ENCODE measurements around the gene MYBPC3.

MYBPC3 gene

DNA sequence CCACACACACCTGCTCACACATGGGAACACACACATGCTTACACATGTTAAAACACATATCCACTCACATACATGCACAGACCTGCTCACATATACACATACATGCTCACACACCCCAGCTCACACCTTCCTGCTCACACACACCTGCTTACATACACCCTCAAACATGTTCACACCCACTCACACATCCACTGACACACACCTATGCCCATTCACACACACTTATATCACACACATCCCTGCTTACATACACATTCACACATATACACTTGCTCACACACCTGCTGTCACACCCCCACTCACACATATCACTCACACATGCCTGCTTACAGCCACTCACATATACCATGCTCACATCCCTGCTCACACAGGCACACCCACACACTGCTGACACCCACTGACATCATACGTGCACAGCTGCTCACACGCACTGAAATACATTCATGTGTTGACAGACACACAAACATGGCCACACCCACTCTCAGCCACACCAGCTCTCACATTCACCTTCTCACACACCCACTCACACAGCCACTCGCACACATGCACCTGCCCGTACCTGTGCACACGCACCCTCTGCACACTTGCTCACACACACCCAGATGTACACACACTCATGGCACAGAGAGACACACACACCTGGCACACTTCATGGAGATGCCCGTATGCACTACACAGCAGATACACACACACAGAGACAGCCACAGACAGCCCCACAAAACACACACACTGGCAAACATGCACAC, 5.7 kb upstream of the MYBPC3 start:
- no peak for DNase-seq (ENCODE audit: low spot score)

DNA sequence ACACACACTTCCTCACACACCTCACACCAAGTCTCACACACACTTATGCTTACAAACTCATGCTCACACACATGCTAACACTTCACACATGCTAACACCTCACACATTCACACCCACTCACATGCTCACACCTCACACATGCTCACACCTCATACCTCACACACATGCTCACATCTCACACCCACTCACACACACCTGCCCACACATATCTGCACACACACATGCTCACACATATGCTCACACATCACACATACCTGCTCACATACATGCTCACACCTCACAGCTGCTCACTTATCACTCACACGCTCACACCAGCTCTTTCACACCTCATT, 4.5 kb upstream of the MYBPC3 start:
- no peak for DNase-seq (ENCODE audit: low spot score)

- no peak for DNase-seq (ENCODE audit: low spot score)
Observed at GRCh38 chr11:47356129-47356997, 3.9 kb upstream of the MYBPC3 start.

GRCh38 chr11:47355283-47356128, 3.0 kb upstream of the MYBPC3 start:
- peak; percentile 92 for DNase-seq (ENCODE audit: low spot score)

DNA sequence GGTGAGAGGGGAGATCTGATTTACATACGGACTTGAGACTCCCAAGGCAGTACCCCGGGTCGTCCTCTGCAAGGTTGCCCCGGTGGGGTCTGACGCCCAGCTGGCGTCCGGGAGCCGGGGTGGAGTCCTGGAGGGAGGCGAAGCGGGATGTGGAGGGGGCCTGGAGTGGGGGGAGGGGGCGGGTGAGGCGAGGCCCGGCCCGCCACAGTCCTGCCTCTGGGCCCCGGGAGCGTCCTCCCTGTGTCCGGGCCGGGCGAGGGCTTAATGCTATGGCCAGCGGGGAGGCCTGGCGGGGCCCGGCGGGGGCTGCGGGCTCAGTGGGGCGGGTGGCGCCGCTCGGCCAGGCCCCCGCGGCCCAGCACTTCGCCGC, 2.4 kb upstream of the MYBPC3 start:
- no peak for DNase-seq (ENCODE audit: low spot score)

DNA sequence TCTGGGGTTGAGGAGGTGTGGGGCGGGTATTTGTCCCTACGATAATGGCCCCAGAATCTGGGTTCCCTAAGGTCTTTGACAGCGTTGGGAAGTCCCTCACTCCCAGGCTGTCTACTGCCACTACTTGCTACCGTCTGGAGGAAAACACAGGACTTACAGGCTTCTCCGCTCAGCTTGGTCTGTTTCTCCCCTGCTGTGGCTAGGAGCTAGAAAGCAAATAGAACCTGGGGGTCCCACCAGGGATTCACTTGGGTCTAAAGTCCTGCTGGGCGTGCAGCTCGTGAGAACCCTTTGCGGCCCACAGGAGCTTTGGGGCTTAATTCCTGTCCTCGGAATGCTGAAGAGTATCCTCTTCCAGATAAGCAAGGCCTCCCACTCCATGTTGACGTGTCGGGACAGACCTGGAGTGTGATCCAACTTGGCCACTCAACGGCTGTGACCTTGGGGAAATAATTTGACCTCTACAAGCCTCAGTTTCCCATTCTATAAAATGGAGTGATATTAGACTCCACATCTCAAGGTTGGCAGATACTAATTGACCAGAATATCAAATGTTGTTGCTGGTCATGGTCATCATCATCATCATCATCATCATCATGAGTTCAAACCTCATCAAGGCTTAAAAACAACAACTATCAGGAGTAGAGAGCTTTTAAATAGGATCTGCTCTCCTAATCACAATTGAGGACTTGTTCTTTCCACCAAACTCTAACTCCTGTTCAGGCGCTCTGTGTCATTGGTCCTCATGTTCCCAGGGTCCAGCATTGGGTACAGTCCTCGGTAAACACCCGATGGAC, 1.7 kb upstream of the MYBPC3 start:
- no peak for DNase-seq (ENCODE audit: low spot score)

DNA sequence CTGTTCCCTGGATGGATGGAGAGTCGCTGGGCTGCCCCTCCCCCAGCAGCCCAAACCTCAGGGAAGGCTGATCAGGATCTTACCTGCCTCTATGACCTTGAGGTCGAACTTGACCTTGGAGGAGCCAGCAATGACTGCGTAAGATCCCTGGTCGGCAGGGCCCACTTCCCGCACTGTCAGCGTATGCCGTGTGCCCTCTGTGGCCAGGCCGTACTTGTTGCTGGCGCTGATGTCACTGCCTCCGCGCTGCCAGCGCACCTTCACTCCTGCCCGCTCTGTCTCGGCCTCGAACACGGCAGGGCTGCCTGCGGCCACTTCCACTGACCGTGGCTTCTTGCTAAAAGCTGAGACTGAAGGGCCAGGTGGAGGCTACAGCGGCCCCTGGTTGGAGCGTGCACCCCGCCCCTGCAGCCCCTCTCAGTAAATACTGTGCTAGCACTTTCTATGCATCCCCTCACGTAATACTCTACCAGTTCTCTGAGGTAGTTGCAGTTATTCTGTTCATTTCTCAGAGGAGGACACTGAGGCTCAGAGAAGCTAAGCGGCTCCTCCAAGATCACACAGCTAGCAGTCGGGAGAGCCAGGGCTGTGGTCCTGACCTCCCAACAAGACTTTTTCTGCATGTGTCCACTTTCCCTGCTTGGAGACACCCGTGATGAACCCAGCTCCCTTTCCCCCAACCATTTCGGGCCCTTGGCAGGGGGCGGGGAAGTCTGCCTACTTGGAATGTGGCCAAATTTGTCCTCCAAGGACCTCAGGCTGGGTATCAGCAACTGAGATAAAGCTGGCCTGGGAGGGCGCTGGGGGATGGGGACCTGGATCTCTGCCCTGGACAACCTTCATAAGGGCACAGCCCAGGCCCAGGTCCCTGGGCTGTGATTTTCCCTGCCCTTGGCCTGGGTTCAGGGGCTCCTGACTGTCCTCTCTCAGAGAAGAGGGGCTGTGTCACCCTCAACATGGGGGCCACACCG, 1.1 kb downstream of the MYBPC3 start:
- no peak for DNase-seq (ENCODE audit: low spot score)

DNA sequence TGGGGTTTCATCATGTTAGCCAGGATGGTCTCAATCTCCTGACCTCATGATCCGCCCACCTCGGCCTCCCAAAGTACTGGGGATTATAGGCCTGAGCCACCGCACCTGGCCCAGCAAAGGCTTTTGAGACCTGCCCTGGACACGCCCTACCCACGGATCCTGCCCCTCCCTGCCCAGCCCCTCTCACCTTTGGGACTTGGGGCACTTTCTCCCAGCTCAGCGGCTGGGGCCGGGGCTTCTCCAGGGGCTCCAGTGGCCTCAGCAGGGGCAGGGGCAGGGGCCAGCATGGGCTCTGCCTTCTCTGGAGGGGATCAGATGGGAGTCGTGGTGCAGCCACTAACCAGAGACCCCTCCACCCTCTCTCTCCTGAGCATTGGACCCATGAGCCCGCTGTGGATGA, 2.2 kb downstream of the MYBPC3 start:
- no peak for DNase-seq (ENCODE audit: low spot score)

GRCh38 chr11:47349521-47350095, 2.9 kb downstream of the MYBPC3 start:
- no peak for DNase-seq (ENCODE audit: low spot score)

- DNase-seq (ENCODE audit: low spot score), result peak; percentile 61
Observed at GRCh38 chr11:47348859-47349258, 3.6 kb downstream of the MYBPC3 start.

DNA sequence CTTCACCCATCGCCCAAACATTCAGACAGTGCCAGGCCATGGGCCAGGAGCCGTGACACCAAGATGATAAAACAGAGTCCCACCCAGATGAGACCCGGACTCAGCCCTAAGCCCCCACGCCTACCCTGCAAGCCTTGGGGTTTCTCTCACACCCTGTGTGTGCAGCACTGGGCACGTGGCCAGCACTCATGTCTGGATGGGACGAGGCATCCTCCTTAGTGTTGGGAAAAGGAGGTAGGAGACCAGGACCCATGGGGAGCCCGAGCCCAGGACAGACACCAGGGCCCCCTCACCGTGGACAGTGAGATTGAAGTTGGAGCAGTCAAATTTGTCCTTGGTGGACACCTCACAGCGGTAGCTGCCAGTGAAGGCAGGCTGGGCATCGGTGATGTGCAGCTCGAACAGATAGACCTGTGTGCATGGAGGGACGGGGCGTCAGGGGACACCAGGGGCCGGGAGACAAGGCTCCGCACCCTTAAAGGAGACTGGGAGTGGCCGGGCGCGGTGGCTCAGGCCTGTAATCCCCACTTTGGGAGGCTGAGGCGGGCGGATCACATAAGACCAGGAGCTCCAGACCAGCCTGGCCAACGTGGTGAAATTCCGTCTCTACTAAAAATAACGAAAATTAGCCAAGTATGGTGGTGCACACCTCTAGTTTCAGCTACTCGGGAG, 4.2 kb downstream of the MYBPC3 start:
- no peak for DNase-seq (ENCODE audit: low spot score)

- no peak for DNase-seq (ENCODE audit: low spot score)
Observed at GRCh38 chr11:47347137-47347536, 5.4 kb downstream of the MYBPC3 start.

DNA sequence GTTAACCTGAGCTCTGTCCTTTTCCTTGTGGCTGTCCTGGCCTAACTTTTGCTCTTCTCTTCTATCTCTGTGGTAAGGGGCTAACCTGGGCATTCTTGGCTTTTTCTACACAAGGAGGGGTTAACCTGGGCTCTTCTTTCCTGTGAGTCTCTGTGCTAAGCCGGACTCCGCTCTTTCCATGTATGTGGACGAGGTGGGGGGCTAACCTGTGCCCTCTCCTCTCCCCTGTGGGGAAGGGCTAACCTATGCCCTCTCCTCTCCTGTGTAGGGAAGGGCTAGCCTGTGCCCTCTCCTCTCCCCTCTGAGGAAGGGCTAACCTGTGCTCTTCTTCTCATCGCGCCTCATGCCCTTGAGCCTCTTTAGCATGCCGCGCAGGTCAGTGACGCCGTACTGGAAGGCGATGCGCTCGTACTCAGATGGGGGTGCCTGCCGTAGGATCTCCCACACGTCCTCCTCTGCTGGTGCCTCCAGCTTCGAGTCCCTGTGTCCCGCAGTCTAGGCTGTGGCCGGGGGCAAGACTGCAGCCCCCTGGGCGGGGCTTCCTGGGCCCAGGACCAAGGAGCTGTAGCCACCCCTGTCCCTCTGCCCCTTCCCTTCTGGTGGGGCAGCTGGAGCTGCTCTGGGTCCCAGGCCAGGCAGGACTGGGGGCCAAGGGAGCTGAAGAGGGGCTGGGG, 6.5 kb downstream of the MYBPC3 start:
- DNase-seq (ENCODE audit: low spot score), result no peak

DNA sequence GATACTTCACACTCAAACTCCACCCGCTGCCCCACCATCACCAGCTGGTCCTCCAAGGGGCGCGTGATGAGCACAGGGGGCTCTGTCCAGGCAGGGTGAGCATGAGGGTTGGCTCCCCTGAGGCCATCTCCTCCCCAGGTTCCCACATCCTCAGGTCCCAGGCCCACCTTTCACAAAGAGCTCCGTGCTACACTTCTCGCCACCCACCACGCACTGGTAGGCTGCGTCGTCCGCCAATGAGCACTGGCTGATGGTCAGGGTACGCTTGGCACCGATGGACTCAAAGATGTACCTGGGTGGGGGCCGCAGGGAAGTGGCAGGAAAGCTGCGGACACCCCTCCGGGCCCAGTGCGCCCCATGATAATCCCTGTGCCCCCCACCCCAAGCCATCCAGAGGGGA, 9.6 kb downstream of the MYBPC3 start:
- DNase-seq (ENCODE audit: low spot score), result no peak

GRCh38 chr11:47342036-47342803, 10.3 kb downstream of the MYBPC3 start:
- no peak for DNase-seq (ENCODE audit: low spot score)

DNA sequence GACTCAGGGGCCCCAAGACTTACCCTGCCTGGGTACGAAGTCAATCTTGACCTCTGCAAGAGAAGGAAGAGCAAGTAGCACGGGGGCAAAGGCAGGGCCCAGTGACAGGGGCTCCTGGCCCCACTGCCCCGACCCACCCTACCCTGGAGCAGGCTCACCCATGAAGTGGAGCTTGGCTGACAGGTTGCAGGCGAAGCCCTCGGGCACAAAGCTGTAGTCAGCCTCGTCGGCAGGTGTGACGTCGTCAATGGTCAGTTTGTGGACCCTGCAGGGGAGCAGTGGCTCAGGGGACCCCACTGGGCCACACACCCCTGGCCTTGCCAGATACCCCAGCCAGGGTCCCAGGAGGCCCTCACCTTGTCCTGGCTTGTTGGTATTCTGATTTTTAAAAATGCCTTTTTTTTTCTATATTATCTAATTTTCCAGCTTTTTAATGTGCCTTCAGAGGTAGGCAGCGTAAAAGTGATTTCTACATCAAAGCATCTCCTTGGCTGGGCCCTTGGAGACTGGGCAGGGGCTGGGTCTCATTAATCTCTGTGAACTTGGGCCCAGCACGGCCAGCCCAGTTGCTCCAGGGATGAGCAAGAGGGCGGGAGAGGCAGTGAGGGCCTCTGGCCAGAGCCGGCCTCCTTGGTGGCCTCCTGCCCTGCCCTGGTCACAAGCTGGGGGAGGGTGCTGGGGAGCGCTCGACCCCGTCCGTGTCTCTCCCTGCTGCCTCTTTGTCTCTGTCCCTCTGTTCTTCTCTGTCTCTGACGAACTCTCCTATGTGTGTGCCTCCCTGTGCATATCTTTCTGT, 11.3 kb downstream of the MYBPC3 start:
- DNase-seq (ENCODE audit: low spot score), result no peak

GRCh38 chr11:47340010-47340409, 12.5 kb downstream of the MYBPC3 start:
- no peak for DNase-seq (ENCODE audit: low spot score)
